ENCODE data around the gene DLGAP1. TPM values are rescaled to one million over a fixed set of nuclear protein-coding genes. Genes with fewer than 3 reads are reported as not detected.

DLGAP1 gene
- total RNA-seq, 2 experiments from 2014 or later: 0.31 to 0.36 TPM

- peaks cover under 1% of the 10 kb centered on the region for H3K4me1 ChIP-seq (ENCODE audit: insufficient read depth, low read length)
- intact Hi-C loops (cut with DNase I, micrococcal nuclease): loop anchor here in 1 of 2 experiments (10.0 kb wide), 1 partner anchor 74 kb away; no protein-coding TSS in a partner anchor
- no peaks in the 10 kb centered on the region for H3K36me3 ChIP-seq (ENCODE audit: insufficient read depth, low read length)
- Mint-ChIP-seq H3K27ac (no peak overlapping the region), H3K9me3 (no peaks in the 10 kb centered on the region), H3K36me3 (ENCODE audit: low read depth) (no peaks in the 10 kb centered on the region), H3K27me3 (no peaks in the 10 kb centered on the region), H3K4me3 (no peak overlapping the region), H3K4me1 (ENCODE audit: low read depth) (no peaks in the 10 kb centered on the region)
- no peak for ATAC-seq (ENCODE audit: poor library complexity)
- ChIA-PET POLR2A (no interaction called here), CTCF (no interaction called here)
- H3K4me3 ChIP-seq (ENCODE audit: low read length): no peak overlapping the region
- TF ChIP-seq, protein P1, sequence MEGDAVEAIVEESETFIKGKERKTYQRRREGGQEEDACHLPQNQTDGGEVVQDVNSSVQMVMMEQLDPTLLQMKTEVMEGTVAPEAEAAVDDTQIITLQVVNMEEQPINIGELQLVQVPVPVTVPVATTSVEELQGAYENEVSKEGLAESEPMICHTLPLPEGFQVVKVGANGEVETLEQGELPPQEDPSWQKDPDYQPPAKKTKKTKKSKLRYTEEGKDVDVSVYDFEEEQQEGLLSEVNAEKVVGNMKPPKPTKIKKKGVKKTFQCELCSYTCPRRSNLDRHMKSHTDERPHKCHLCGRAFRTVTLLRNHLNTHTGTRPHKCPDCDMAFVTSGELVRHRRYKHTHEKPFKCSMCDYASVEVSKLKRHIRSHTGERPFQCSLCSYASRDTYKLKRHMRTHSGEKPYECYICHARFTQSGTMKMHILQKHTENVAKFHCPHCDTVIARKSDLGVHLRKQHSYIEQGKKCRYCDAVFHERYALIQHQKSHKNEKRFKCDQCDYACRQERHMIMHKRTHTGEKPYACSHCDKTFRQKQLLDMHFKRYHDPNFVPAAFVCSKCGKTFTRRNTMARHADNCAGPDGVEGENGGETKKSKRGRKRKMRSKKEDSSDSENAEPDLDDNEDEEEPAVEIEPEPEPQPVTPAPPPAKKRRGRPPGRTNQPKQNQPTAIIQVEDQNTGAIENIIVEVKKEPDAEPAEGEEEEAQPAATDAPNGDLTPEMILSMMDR (IDR thresholded peaks at IDR 0.05): no peak
- H3K27ac ChIP-seq (ENCODE audit: low read depth in 1 of 2, low read length in 2 of 2): no peak overlapping the region
- no peaks in the 10 kb centered on the region for H3K27me3 ChIP-seq (ENCODE audit: control insufficient read depth in 1 of 2, insufficient read depth in 2 of 2, low read length in 2 of 2)
- DNase-seq: no peak
- H3K9me3 ChIP-seq (ENCODE audit: control insufficient read depth in 1 of 2, insufficient read depth in 1 of 2, low read length in 2 of 2): peaks cover 6 to 9% of the 10 kb centered on the region in 2 experiments
Measured at GRCh38 chr18:3520230-3521085, 934.6 kb downstream of the DLGAP1 start.

DNA sequence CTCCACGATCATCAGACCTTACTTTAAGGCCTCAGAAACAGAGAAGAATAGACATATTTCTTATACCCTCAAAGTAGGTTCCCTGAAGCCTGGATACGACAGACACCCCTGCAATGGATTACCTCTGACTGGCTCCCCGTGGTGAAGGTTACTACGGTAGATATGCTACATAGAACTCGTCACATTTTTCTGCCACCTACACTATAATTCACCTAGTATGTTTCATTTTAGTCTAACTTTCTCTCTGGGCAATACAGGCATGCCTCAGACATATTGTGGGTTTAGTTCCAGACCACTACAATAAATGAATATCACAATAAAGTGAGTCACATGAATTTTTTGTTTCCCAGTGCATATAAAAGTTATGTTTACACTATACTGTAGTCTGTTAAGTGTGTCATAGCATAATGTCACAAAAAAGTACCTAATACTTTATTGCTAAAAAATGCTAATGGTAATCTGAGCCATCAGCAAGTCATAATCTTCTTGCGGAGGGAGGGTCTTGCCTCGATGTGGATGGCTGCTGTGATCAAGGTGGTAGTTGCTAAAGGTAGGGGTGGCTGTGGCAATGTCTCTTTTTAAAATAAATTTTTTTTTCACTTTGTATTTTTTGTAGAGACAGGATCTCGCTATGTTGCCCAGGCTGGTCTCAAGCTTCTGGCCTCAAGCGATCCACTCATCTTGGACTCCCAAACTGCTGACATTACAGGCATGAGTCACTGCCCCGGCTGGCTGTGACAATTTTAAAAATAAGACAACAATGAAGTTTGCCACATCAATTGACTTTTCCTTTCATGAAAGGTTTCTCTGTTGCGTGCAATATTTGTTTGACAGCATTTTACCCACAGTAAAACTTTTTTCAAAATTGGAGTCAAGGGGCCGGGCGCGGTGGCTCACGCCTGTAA is 940.5 kb downstream of the DLGAP1 start:
- Mint-ChIP-seq H3K27me3 (no peaks in the 10 kb centered on the region), H3K36me3 (ENCODE audit: low read depth) (no peaks in the 10 kb centered on the region)

GRCh38 chr18:3513481-3513880 is 941.6 kb downstream of the DLGAP1 start:
- Mint-ChIP-seq H3K4me3 (no peak overlapping the region), H3K36me3 (ENCODE audit: low read depth) (no peaks in the 10 kb centered on the region), H3K27ac (no peak overlapping the region), H3K4me1 (ENCODE audit: low read depth) (no peaks in the 10 kb centered on the region), H3K27me3 (no peaks in the 10 kb centered on the region), H3K9me3 (no peaks in the 10 kb centered on the region)
- intact Hi-C loops (cut with DNase I, micrococcal nuclease): no loop called here
- TF ChIP-seq, protein P1 (IDR thresholded peaks at IDR 0.05): no peak
- H3K4me1 ChIP-seq (ENCODE audit: insufficient read depth, low read length): no peaks in the 10 kb centered on the region
- CTCF ChIA-PET: no interaction called here
- DNase-seq (no peak), ATAC-seq (ENCODE audit: poor library complexity) (no peak)
- no peak overlapping the region for H3K27ac ChIP-seq (ENCODE audit: low read depth in 1 of 2, low read length in 2 of 2)
- no peaks in the 10 kb centered on the region for H3K36me3 ChIP-seq (ENCODE audit: insufficient read depth, low read length)
- H3K4me3 ChIP-seq (ENCODE audit: low read length): no peak overlapping the region
- POLR2A ChIA-PET: interaction anchor here (0.8 kb wide), 1 partner anchor 47 kb away, joined by 3 read pairs; no protein-coding TSS in a partner anchor
- H3K27me3 ChIP-seq (ENCODE audit: control insufficient read depth in 1 of 2, insufficient read depth in 2 of 2, low read length in 2 of 2): no peaks in the 10 kb centered on the region
- H3K9me3 ChIP-seq (ENCODE audit: control insufficient read depth in 1 of 2, insufficient read depth in 1 of 2, low read length in 2 of 2): no peaks in the 10 kb centered on the region

More for the DNA sequence above, 940.5 kb downstream of the DLGAP1 start:
- intact Hi-C loops (cut with DNase I, micrococcal nuclease): no loop called here
- H3K4me3 Mint-ChIP-seq: no peak overlapping the region
- TF ChIP-seq, protein P1 (IDR thresholded peaks at IDR 0.05): no peak
- DNase-seq: no peak
- no peaks in the 10 kb centered on the region for H3K9me3 ChIP-seq (ENCODE audit: control insufficient read depth in 1 of 2, insufficient read depth in 1 of 2, low read length in 2 of 2)
- no peak overlapping the region for H3K27ac Mint-ChIP-seq
- CTCF ChIA-PET: no interaction called here
- ATAC-seq (ENCODE audit: poor library complexity): no peak
- H3K27ac ChIP-seq (ENCODE audit: low read depth in 1 of 2, low read length in 2 of 2): no peak overlapping the region
- no peaks in the 10 kb centered on the region for H3K4me1 Mint-ChIP-seq (ENCODE audit: low read depth)
- H3K9me3 Mint-ChIP-seq: no peaks in the 10 kb centered on the region
- H3K27me3 ChIP-seq (ENCODE audit: control insufficient read depth in 1 of 2, insufficient read depth in 2 of 2, low read length in 2 of 2): no peaks in the 10 kb centered on the region
- H3K4me1 ChIP-seq (ENCODE audit: insufficient read depth, low read length): no peaks in the 10 kb centered on the region
- H3K4me3 ChIP-seq (ENCODE audit: low read length): no peak overlapping the region
- no peaks in the 10 kb centered on the region for H3K36me3 ChIP-seq (ENCODE audit: insufficient read depth, low read length)
- POLR2A ChIA-PET: no interaction called here

Measured in CD4-positive, alpha-beta T cell (primary cell).